NB4 (cell line): ENCODE measurements around the gene DPY19L3.

ENCODE experiments used
- DNase-seq: peaks from one replicate; pipeline ENCODE4 v3.0.0; 2010; ENCODE audit warnings: low read depth
- H3K4me3 ChIP-seq: one replicate; pipeline ENCODE4 v1.5.1; 2011; ENCODE audit warnings: mild to moderate bottlenecking, low read depth, low read length, moderate library complexity
- MAX ChIP-seq: IDR thresholded peaks from 2 replicates; pipeline ENCODE4 v1.6.1; 2011; ENCODE audit warnings: low read depth, low read length
- MYC ChIP-seq: IDR thresholded peaks from 2 replicates; pipeline ENCODE4 v1.6.1; 2011; ENCODE audit warnings: low read depth, low read length
- POLR2A ChIP-seq: IDR thresholded peaks from 2 replicates; pipeline ENCODE4 v1.6.1; 2011; ENCODE audit warnings: mild to moderate bottlenecking; ENCODE audit not compliant: insufficient read length; ENCODE audit errors: extremely low read depth
- TF ChIP-seq, protein P1 (sequence below): IDR thresholded peaks from one replicate; pipeline ENCODE4 v1.5.1; 2012; ENCODE audit warnings: low read depth, low read length

The DPY19L3 gene

DNA sequence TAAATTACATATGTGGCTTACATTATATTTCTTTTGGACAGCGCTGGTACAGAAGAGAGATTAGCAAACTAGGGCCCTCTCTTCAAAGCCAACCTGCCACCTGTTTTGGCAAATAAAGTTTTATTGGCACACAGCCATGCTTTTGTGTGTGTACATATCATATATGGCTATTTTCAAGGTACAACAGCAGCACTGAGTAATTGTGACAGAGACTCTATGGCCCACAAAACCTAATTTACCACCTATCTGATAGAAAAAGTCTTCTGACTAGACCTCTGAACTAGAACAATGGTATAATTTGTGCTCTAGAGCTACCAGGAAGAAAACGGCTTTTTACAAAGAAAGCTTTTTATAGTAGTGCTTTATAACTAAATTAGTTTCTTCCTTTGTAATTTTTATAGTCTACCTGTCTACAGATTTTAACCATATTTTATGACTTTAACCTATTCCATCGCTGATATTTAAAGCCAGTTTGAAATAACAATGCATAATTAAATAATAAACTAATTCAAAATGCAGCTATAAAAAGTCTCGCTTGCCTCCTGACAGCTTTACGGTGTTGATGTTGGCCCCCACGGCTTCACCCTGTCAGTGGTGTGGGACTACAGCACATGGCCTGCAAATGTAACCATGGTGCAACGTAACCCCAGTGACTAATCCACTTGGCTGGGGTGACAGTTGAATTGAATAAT is 17.7 kb upstream of the DPY19L3 start:
- TF ChIP-seq MAX, result 0 out of 2 replicates have a peak, but pooled peaks have one; percentile 23
- TF ChIP-seq, protein P1, sequence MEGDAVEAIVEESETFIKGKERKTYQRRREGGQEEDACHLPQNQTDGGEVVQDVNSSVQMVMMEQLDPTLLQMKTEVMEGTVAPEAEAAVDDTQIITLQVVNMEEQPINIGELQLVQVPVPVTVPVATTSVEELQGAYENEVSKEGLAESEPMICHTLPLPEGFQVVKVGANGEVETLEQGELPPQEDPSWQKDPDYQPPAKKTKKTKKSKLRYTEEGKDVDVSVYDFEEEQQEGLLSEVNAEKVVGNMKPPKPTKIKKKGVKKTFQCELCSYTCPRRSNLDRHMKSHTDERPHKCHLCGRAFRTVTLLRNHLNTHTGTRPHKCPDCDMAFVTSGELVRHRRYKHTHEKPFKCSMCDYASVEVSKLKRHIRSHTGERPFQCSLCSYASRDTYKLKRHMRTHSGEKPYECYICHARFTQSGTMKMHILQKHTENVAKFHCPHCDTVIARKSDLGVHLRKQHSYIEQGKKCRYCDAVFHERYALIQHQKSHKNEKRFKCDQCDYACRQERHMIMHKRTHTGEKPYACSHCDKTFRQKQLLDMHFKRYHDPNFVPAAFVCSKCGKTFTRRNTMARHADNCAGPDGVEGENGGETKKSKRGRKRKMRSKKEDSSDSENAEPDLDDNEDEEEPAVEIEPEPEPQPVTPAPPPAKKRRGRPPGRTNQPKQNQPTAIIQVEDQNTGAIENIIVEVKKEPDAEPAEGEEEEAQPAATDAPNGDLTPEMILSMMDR, result no peak
- peak; percentile 1 for DNase-seq
- no peak overlapping the region for H3K4me3 ChIP-seq

- no peak for DNase-seq
- TF ChIP-seq POLR2A (no peak), MAX (no peak), MYC (no peak)
- TF ChIP-seq, protein P1, result no peak
- no peak overlapping the region for H3K4me3 ChIP-seq
Observed at GRCh38 chr19:32388393-32388855, 17.1 kb upstream of the DPY19L3 start.

DNA sequence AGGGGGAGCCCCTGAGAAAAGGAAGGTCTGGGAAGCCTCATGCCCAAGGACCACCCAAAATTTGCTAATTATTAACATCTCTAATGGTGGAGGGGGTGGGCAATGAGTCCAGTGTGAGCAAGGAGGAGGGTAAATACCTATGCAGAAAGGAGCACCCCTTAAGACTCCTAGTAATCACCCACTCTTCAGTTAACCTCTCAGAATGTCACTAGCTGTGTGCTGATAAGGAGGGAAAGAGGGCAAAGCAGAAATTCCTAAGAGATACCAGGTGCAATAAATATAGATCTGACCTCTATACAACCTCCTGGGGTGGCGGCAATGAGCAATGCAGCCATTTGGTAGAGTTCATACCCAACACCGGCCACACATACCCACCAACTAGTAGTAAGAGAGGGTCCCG is 12.7 kb upstream of the DPY19L3 start:
- TF ChIP-seq, protein P1, result no peak
- no peak for TF ChIP-seq MYC
- TF ChIP-seq MAX, result no peak
- no peak for TF ChIP-seq POLR2A
- H3K4me3 ChIP-seq, result no peak overlapping the region
- DNase-seq, result no peak

- H3K4me3 ChIP-seq, result no peak overlapping the region
- TF ChIP-seq MYC (no peak), MAX (no peak), POLR2A (no peak)
- TF ChIP-seq, protein P1, result no peak
- DNase-seq, result no peak
Observed at GRCh38 chr19:32396046-32396652, 9.4 kb upstream of the DPY19L3 start.

- no peak for DNase-seq
- no peak overlapping the region for H3K4me3 ChIP-seq
- TF ChIP-seq, protein P1, result no peak
- TF ChIP-seq POLR2A (no peak), MYC (no peak), MAX (no peak)
Observed at GRCh38 chr19:32397671-32398101, 7.9 kb upstream of the DPY19L3 start.

GRCh38 chr19:32401992-32402391 is 3.6 kb upstream of the DPY19L3 start:
- DNase-seq, result no peak
- no peak for TF ChIP-seq MYC
- TF ChIP-seq POLR2A, result no peak
- no peak for TF ChIP-seq MAX
- TF ChIP-seq, protein P1, result no peak
- no peak overlapping the region for H3K4me3 ChIP-seq
